GM12864 (cell line): ENCODE data around the gene BMP6.

Experiments
- DNase-seq: peaks from one replicate; pipeline ENCODE4 v3.0.0-alpha.2; 2011; ENCODE audit warnings: low read depth
- H3K4me3 ChIP-seq: 2 replicates; pipeline ENCODE4 v1.5.1; 2011; ENCODE audit warnings: mild to moderate bottlenecking, low read depth, low read length, control low read depth
- TF ChIP-seq, protein P1 (sequence below): IDR thresholded peaks from 2 replicates; pipeline ENCODE4 v1.5.1; 2011; ENCODE audit warnings: low read depth, mild to moderate bottlenecking, moderate library complexity, low read length, control low read depth, inconsistent platforms; ENCODE audit errors: missing control alignments

BMP6 gene

DNA sequence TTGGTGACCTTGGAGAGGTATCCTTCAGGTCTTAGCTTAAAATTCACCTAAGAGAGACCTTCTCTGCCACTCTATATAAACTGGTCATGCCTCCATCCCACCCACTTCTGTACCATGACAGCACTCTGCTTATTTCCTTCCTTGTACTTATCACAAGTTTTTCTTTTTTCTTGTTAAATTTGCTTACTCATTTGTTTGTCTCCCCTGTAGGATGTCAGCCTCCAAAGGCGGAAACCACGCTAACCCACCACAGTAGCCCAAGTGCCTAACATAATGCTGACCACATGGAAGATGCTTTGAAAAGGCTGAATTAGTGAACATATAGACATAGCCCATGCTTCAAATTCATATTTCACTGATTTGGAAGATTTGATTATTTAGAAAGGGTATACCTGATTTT, 5.4 kb downstream of the BMP6 start:
- TF ChIP-seq, protein P1, sequence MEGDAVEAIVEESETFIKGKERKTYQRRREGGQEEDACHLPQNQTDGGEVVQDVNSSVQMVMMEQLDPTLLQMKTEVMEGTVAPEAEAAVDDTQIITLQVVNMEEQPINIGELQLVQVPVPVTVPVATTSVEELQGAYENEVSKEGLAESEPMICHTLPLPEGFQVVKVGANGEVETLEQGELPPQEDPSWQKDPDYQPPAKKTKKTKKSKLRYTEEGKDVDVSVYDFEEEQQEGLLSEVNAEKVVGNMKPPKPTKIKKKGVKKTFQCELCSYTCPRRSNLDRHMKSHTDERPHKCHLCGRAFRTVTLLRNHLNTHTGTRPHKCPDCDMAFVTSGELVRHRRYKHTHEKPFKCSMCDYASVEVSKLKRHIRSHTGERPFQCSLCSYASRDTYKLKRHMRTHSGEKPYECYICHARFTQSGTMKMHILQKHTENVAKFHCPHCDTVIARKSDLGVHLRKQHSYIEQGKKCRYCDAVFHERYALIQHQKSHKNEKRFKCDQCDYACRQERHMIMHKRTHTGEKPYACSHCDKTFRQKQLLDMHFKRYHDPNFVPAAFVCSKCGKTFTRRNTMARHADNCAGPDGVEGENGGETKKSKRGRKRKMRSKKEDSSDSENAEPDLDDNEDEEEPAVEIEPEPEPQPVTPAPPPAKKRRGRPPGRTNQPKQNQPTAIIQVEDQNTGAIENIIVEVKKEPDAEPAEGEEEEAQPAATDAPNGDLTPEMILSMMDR: no peak

DNA sequence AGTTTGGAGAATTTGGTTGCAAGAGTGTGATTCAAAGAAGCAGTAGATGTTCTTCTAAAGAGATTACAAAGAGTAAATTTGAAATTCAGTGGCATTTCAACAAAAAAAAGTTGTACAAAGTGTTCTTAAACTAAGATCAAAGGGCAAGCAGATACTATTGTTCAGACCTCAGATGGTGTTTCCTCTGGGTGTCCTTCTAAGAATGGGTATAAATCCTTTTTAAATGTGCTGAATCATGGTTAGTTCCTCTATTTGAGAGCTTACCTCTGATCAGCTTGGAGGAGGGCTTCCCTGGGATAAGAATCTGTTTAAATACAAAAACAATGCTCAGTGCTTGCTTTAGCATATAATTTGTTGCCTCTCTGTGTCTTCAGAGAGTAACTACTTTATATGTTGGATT, 6.3 kb downstream of the BMP6 start:
- no peak for DNase-seq
- H3K4me3 ChIP-seq: no peak overlapping the region
- TF ChIP-seq, protein P1: no peak

More for the DNA sequence above, 5.4 kb downstream of the BMP6 start:
- no peak overlapping the region for H3K4me3 ChIP-seq
- DNase-seq: no peak

GRCh38 chr6:7734707-7735383, 8.9 kb downstream of the BMP6 start:
- TF ChIP-seq, protein P1: no peak
- no peak for DNase-seq
- no peak overlapping the region for H3K4me3 ChIP-seq

DNA sequence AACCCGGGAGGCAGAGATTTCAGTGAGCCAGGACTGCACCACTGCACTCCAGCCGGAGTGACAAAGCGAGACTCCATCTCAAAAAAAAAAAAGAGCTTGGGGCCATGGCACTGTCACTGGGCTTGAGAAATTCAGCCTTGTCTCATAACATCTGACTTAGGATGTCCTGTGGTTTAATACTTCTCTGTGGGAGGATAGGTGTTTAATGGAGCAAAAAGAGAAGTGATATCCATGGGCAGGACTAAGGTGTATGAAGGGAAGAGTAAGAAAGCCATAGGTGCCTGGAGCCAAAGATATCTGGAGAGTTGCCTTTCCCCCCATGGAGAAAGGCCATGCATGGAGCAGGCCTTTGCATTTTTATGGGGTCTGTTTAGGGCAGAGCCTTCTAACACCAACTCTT, 11.2 kb downstream of the BMP6 start:
- TF ChIP-seq, protein P1: no peak
- H3K4me3 ChIP-seq: no peak overlapping the region
- no peak for DNase-seq

- TF ChIP-seq, protein P1: no peak
- H3K4me3 ChIP-seq: no peak overlapping the region
- no peak for DNase-seq
Observed at GRCh38 chr6:7737867-7738266, 12.0 kb downstream of the BMP6 start.

DNA sequence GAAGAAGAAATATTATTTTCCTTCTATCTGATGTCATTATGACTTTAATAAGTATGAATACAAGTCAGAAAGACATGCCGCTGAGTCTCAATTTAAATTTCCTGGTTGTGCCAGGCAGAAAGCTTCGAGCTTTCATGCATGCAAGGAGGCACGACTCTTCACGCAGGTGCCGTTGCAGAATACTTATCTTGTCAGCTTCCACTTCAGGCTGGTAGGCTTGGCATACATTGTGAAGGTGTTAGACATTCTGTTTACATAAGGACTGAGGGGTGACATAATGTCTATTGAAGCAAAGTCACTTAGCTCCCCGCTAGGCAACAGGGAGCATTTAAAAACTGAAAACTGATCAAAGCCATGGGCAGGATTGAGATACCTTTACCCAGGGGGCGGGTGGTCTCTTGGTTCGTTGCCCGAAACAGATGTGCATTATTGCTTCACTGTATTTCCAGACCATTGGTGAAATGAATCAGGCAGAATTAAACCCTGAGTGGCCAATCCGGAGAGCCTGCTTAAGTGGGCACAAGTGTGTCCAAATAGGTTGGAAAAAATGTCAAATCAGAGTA, 16.4 kb downstream of the BMP6 start:
- TF ChIP-seq, protein P1: no peak
- no peak for DNase-seq
- H3K4me3 ChIP-seq: no peak overlapping the region

- DNase-seq: no peak
- TF ChIP-seq, protein P1: no peak
- H3K4me3 ChIP-seq: no peak overlapping the region
Observed at GRCh38 chr6:7745942-7746341, 20.0 kb downstream of the BMP6 start.
